Neuronal stem cell (in vitro differentiated cells): ENCODE measurements around the gene PDGFRA.
"Not testable (repeated sequence)": the region's sequence is repeated elsewhere in the genome, so short reads cannot be mapped to it uniquely, and the experiment has no call there.

Source experiments
- DNase-seq: peaks from one replicate; pipeline ENCODE4 v3.0.0-alpha.2; 2013; ENCODE audit warnings: low spot score
- H2AFZ ChIP-seq: one replicate; pipeline ENCODE4 v1.6.1; 2013; ENCODE audit warnings: mild to moderate bottlenecking, low read length, inconsistent platforms
- H2AK5ac ChIP-seq: 2 replicates; pipeline ENCODE4 v1.6.1; 2013; ENCODE audit warnings: low read depth, mild to moderate bottlenecking, inconsistent platforms, low read length, moderate library complexity, mixed read lengths
- H2BK120ac ChIP-seq: 2 replicates; pipeline ENCODE4 v1.6.1; 2013; ENCODE audit warnings: low read depth, mild to moderate bottlenecking, inconsistent platforms, low read length, moderate library complexity, mixed read lengths
- H2BK12ac ChIP-seq: one replicate; pipeline ENCODE4 v1.6.1; 2013; ENCODE audit warnings: low read length, inconsistent platforms
- H2BK15ac ChIP-seq: 2 replicates; pipeline ENCODE4 v1.6.1; 2013; ENCODE audit warnings: mild to moderate bottlenecking, low read length, inconsistent platforms, mixed read lengths
- H2BK5ac ChIP-seq: one replicate; pipeline ENCODE4 v1.6.1; 2013; ENCODE audit warnings: inconsistent platforms, mild to moderate bottlenecking, low read length, moderate library complexity
- H3K14ac ChIP-seq: one replicate; pipeline ENCODE4 v1.6.1; 2013; ENCODE audit warnings: low read length, inconsistent platforms
- H3K18ac ChIP-seq: 2 replicates; pipeline ENCODE4 v1.6.1; 2013; ENCODE audit warnings: low read length, inconsistent platforms
- H3K23ac ChIP-seq: 2 replicates; pipeline ENCODE4 v1.6.1; 2013; ENCODE audit warnings: low read depth, mild to moderate bottlenecking, mixed read lengths, low read length, inconsistent platforms; ENCODE audit not compliant: poor library complexity
- H3K27ac ChIP-seq: replicated peaks from 3 replicates; pipeline ENCODE4 v1.5.1; 2013; ENCODE audit warnings: low read length, inconsistent platforms
- H3K27me3 ChIP-seq, 3 experiments: 2 replicates each; pipeline ENCODE4 v1.6.1; 2013; ENCODE audit warnings: low read length in 3 of 3, mild to moderate bottlenecking in 2 of 3, inconsistent platforms in 1 of 3, low read depth in 1 of 3, mixed read lengths in 1 of 3, moderate library complexity in 1 of 3; ENCODE audit not compliant: control insufficient read depth in 3 of 3, insufficient read depth in 3 of 3
- H3K36me3 ChIP-seq, 2 donors: replicated peaks in 1 of 2; 2 replicates each; pipeline ENCODE4 v1.6.1; 2013; ENCODE audit warnings: low read length in 2 of 2; ENCODE audit not compliant: control insufficient read depth in 2 of 2, insufficient read depth in 2 of 2
- H3K4ac ChIP-seq: 2 replicates; pipeline ENCODE4 v1.6.1; 2013; ENCODE audit warnings: inconsistent platforms, mild to moderate bottlenecking, low read length, moderate library complexity
- H3K4me1 ChIP-seq, 2 donors: 1 replicate in 1 of 2; 2 replicates in 1 of 2; pipeline ENCODE4 v1.6.1; 2013; ENCODE audit warnings: low read length in 2 of 2, low read depth in 1 of 2; ENCODE audit not compliant: control insufficient read depth in 2 of 2, insufficient read depth in 1 of 2
- H3K4me2 ChIP-seq: one replicate; pipeline ENCODE4 v1.6.1; 2013; ENCODE audit warnings: mild to moderate bottlenecking, low read length, inconsistent platforms; ENCODE audit not compliant: insufficient read depth, poor library complexity, severe bottlenecking
- H3K4me3 ChIP-seq, 2 donors: 2 replicates each; pipeline ENCODE4 v1.5.1; 2013; ENCODE audit warnings: low read length in 2 of 2, mild to moderate bottlenecking in 2 of 2, inconsistent platforms in 1 of 2, moderate library complexity in 1 of 2
- H3K79me1 ChIP-seq: one replicate; pipeline ENCODE4 v1.6.1; 2013; ENCODE audit warnings: low read depth, mild to moderate bottlenecking, inconsistent platforms, low read length, moderate library complexity
- H3K9ac ChIP-seq: one replicate; pipeline ENCODE4 v1.6.1; 2013; ENCODE audit warnings: mild to moderate bottlenecking, low read depth, low read length, inconsistent platforms; ENCODE audit not compliant: poor library complexity
- H3K9me3 ChIP-seq, 2 donors: replicated peaks in 1 of 2; 2 replicates each; pipeline versions ENCODE3 to v1.6.1; 2013; ENCODE audit warnings: low read length in 2 of 2, mild to moderate bottlenecking in 2 of 2, inconsistent platforms in 1 of 2, low read depth in 1 of 2, mixed read lengths in 1 of 2, moderate library complexity in 1 of 2; ENCODE audit not compliant: control insufficient read depth in 2 of 2, insufficient read depth in 1 of 2
- H4K8ac ChIP-seq: one replicate; pipeline ENCODE4 v1.6.1; 2013; ENCODE audit warnings: low read depth, mild to moderate bottlenecking, inconsistent platforms, low read length, moderate library complexity
- H4K91ac ChIP-seq: one replicate; pipeline ENCODE4 v1.6.1; 2013; ENCODE audit warnings: low read length, low read depth, mild to moderate bottlenecking, inconsistent platforms; ENCODE audit not compliant: poor library complexity
- WGBS, 2 donors: extraction: QIAGEN DNeasy Blood & Tissue Kit; methylation state at CpG; one replicate each; pipeline ENCODE4 v1.1.7; 2013; ENCODE audit warnings: missing lambda C conversion rate in 2 of 2, mixed read lengths in 1 of 2; ENCODE audit not compliant: insufficient read length in 2 of 2, insufficient replicate concordance in 1 of 2; ENCODE audit errors: extremely low coverage in 2 of 2; 5-methylcytosine and 5-hydroxymethylcytosine counted together

The PDGFRA gene

DNA sequence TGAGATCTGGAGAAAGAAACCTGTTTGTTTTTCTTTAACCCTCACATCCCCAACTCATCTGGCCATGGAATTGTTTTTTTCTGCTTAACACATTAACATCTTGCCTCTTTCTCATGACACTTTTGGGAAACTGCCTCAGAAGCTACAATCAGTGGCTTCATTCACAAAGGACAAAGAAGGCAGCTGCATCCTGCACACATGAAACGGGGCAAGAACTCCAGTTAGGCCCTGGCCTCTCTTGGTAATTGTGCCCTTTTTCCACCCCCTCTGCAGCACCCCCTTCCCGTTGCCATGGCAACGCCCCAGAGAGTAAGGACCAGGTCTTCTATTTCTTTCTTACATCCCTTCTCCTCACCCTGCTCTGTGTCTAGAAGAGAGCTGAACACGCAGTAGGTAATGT, 103.4 kb downstream of the PDGFRA start:
- Histone ChIP-seq H2AFZ (peak overlapping the region; percentile 59), H2AK5ac (no peak overlapping the region), H3K18ac (no peak overlapping the region), H3K23ac (no peak overlapping the region), H3K27me3 (peaks cover 0 to 2% (median 0%) of the 10 kb centered on the region in 3 experiments), H2BK5ac (no peak overlapping the region), H3K14ac (no peak overlapping the region), H3K4me2 (no peak overlapping the region), H2BK120ac (no peak overlapping the region), H3K79me1 (no peaks in the 10 kb centered on the region), H4K91ac (no peak overlapping the region), H3K4ac (no peak overlapping the region), H3K27ac (no peak overlapping the region), H3K9ac (no peak overlapping the region), H4K8ac (no peak overlapping the region), H2BK12ac (no peak overlapping the region), H2BK15ac (no peak overlapping the region), H3K9me3 (no peaks in the 10 kb centered on the region), H3K4me3 (no peak overlapping the region), H3K4me1 (peaks cover 7 to 21% of the 10 kb centered on the region in 2 donors), H3K36me3 (no peaks in the 10 kb centered on the region)
- no CpG with 5 or more reads among the region's 4 CpGs for WGBS, 2 donors
- no peak for DNase-seq

- H3K79me1 ChIP-seq = no peaks in the 10 kb centered on the region
- H4K91ac ChIP-seq = no peak overlapping the region
- DNase-seq = no peak
- no peak overlapping the region for H3K23ac ChIP-seq
- no peak overlapping the region for H3K27ac ChIP-seq
- no peak overlapping the region for H4K8ac ChIP-seq
- WGBS, 2 donors = no CpG with 5 or more reads among the region's 2 CpGs
- H3K18ac ChIP-seq = no peak overlapping the region
- no peak overlapping the region for H2BK15ac ChIP-seq
- H2AFZ ChIP-seq = no peak overlapping the region
- H3K4ac ChIP-seq = no peak overlapping the region
- no peaks in the 10 kb centered on the region for H3K36me3 ChIP-seq
- no peak overlapping the region for H2BK5ac ChIP-seq
- no peak overlapping the region for H3K4me2 ChIP-seq
- H3K9me3 ChIP-seq = no peaks in the 10 kb centered on the region
- no peak overlapping the region for H3K4me3 ChIP-seq
- no peak overlapping the region for H2BK120ac ChIP-seq
- H3K27me3 ChIP-seq = peaks cover 0 to 2% (median 0%) of the 10 kb centered on the region in 3 experiments
- no peak overlapping the region for H3K14ac ChIP-seq
- H2BK12ac ChIP-seq = no peak overlapping the region
- no peak overlapping the region for H2AK5ac ChIP-seq
- no peak overlapping the region for H3K9ac ChIP-seq
- H3K4me1 ChIP-seq = peaks cover 7 to 24% of the 10 kb centered on the region in 2 donors
These were observed 104.6 kb downstream of the PDGFRA start for GRCh38 chr4:54333657-54334056.

DNA sequence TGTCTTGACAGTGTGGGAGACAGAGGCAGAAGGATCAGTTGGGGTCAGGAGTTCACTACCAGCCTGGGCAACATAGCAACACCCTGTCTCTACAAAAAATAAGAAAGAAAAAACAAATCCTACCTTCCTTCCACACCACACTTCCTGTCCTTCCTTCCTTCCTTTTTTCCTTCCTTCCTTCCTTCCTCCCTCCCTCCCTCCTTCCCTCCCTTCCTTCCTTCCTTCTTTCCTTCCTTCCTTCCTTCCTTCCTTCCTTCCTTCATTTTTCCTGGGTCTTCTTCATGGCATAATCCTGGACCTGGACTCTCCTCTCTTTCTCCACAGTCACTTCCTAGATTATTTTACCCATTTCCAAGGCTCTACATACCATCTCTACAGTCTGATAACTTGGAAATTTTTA, 105.7 kb downstream of the PDGFRA start:
- H2AK5ac ChIP-seq, H3K4me3 ChIP-seq, H2BK12ac ChIP-seq, H2BK120ac ChIP-seq, H2BK15ac ChIP-seq, H3K14ac ChIP-seq, H3K4me2 ChIP-seq, H3K36me3 ChIP-seq, H4K91ac ChIP-seq, H3K4ac ChIP-seq, H2BK5ac ChIP-seq, H3K9me3 ChIP-seq, H3K27me3 ChIP-seq, H3K9ac ChIP-seq, H3K18ac ChIP-seq, H4K8ac ChIP-seq, H3K27ac ChIP-seq, H3K23ac ChIP-seq, DNase-seq, H3K79me1 ChIP-seq, H2AFZ ChIP-seq: not testable (repeated sequence)
- H3K4me1 ChIP-seq = peaks cover 7 to 24% of the 10 kb centered on the region in 2 donors

GRCh38 chr4:54337009-54337408, 107.9 kb downstream of the PDGFRA start:
- Histone ChIP-seq H3K23ac (peak overlapping the region; percentile 35), H4K91ac (no peak overlapping the region), H2BK120ac (no peak overlapping the region), H3K18ac (no peak overlapping the region), H4K8ac (no peak overlapping the region), H3K9ac (no peak overlapping the region), H2AK5ac (no peak overlapping the region), H3K4me2 (no peak overlapping the region), H2BK15ac (no peak overlapping the region), H2AFZ (peak overlapping the region; percentile 68), H3K14ac (no peak overlapping the region), H2BK12ac (no peak overlapping the region), H3K27me3 (peaks cover 0 to 2% (median 0%) of the 10 kb centered on the region in 3 experiments), H3K4ac (no peak overlapping the region), H3K36me3 (no peaks in the 10 kb centered on the region), H3K4me3 (no peak overlapping the region), H3K9me3 (no peaks in the 10 kb centered on the region), H2BK5ac (no peak overlapping the region), H3K4me1 (peaks cover 7 to 18% of the 10 kb centered on the region in 2 donors), H3K27ac (no peak overlapping the region), H3K79me1 (no peaks in the 10 kb centered on the region)
- no peak for DNase-seq
- WGBS, 2 donors = no CpG with 5 or more reads among the region's 4 CpGs
